ENCODE data around the gene DLG5.

Gene DLG5

DNA sequence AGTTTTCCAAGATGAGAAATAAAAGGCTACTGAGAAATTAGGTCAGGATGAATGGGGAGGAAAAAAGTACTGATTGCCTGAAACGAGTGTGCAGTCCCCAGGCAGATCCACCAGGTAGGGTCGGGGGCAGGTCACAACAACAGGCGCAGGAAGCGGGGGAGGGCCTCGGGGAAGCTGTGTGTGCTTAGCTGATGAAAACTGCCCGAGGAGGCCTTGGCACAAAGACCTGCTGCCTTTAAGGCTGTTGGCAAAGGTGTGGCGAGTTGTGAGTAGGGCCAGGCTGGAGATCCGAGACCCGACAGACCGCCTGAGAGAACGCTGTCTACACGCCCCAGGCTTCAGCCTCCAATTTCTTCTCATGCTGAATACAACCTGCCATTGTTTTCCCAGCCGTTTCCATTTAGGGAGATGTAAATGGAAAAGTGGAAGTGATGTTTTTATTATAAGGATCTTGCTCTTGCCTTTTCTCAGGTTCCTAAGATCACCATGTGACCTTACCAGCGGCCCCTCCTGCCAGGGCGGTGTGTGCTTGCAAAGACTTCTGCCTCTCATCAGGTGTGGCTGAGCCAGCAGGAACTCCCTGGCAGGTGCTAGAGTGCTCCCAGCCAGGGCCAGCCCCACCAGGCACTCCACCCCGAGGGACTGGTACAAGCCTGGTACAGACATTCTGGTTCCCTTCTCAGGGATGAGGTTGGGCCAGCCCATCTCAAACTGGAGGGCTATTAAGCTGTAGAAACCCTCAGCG, 60.8 kb downstream of the DLG5 start:
- DNase-seq: no peak

DNA sequence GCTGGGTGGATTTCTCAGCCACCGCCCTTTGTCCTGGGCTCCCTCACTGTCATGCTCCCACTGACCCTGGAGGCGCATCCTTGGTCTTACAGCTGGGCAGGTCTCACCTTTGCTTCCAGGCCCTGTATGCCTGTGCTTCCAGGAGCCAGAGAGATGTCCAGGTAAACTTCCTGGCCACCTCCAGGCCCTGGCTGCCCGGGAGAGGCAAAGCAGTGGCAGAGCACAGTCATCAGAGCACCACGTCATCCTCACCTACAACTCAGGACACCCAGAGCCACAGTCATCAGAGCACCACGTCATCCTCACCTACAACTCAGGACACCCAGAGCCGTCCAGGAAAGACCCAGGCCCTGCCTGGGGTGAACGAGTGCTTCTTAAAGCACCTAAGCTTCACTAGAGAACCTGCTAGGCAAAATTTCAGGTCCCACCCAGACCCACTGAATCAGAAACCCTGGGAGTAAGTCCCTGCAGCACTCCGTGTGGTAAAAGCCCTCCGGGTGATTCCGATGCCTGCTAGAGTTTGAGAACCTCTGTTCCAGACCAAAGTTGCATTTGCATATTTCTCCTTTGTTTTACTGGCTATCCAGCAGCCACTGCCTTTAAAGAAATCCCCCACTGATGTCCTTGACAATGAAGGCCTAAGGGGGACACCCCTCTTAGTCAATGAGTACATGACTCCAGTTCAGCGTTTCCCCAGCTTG, 62.3 kb downstream of the DLG5 start:
- no peak for DNase-seq

DNA sequence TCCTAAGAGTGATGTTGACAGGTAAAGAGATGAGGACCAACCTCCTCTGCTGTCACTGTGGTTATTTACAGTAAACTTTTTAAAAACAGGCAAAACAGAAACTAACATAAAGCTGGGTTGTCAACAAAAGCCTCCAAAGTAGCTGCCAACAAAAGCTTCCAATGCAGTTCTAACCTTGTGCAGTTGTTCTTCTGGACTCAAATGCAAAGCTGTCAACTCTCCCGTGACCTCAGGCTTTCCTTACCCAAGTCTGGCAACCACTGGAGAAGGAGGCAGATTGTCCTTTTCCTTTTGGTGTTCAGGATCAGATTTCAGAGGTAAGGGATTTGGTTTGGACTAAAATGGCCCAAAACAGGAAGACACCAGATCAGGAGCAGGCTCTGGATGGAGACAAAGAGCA, 63.1 kb downstream of the DLG5 start:
- DNase-seq: no peak

DNA sequence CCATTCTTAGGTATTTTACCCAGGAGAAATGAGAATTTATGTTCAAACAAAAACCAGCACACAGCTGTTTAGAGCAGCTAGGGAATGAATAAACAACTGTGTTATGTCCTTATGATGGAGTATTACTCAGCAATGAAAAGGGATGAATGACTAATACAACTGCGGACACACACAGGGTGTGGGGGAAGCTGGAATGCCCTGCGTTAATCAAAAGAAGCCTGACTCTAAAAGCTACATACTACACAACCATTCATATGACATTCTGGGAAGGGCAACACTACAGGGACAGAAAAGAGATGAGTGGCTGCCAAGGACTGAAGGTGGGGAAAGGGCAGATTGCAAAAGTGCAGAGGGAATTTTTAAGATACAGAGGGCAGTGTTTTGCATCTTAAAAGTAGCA, 64.0 kb downstream of the DLG5 start:
- DNase-seq: no peak

- DNase-seq: no peak
These were observed 65.2 kb downstream of the DLG5 start for GRCh38 chr10:77861366-77861765.

DNA sequence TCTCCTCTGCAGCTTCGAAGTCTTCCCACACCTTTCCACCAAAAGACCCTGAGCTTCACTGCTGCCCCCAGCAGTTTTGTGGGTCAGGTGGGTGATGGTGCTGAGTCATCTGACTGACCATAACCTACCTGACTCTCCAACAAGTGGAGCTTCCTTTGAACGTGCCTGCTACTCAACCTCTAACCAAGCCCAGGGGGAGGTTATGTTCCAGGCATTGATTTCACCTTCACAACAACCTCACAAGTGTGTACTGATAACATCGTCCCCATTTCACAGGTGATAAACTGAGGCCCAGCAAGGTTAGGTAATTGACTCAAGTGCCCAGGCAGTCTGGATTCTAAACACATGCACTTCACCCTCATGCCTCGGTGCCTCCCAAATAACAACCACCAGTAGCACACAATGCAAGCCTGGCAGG, 66.7 kb downstream of the DLG5 start:
- DNase-seq: no peak

DNA sequence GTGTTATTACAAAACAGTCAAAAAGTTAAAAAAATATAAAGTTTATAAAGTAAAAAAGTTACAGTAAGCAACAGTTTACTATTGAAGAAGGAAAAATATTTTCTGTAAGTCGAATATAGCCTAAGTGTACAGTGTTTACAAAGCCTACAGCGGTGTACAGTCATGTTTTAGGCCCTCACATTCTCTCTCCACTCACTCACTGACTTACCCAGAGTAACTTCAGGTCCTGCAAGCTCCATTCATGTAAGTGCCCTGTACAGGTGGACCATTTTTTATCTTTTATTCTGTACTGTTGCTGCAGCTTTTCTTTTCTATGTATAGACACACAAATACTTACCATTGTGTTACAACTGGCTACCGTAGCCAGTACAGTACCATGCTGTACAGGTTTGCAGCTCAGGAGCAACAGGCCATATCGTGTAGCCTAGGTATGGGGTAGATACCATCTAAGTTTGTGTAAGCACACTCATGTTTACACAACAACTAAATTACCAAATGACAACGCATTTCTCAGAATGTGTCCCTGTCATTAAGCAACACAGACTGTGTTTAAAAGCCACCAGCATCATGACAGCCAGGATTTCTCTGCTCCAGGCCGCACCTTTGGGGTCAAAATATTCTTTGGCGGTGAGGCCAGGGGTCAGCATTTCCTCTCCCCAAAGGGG, 67.2 kb downstream of the DLG5 start:
- no peak for DNase-seq

- no peak for DNase-seq
These were observed 69.3 kb downstream of the DLG5 start for GRCh38 chr10:77857272-77857671.

DNA sequence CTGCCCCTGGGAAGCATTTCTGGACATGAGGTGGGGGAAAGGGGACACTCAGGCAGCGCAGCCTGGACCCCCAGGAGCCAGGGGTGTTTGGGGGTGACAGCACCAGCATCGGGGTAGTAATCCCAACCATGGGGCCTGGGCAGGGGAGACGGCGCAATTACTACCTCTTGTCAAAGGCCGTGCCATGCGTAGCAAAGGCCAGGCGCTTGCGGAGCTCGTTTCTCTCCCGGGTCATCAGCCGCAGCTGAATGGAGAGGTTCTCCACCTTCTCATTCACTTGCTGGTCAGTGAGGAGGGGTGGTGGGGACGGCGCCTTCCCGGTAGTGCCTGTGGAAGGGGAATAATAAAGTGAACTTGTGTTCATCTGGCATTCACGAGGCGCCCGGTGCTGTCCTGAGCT, 70.0 kb downstream of the DLG5 start:
- DNase-seq: no peak

- no peak for DNase-seq
These were observed 71.0 kb downstream of the DLG5 start for GRCh38 chr10:77855404-77856155.

GRCh38 chr10:77854115-77854514, 72.4 kb downstream of the DLG5 start:
- no peak for DNase-seq

GRCh38 chr10:77853256-77853655, 73.3 kb downstream of the DLG5 start:
- no peak for DNase-seq

GRCh38 chr10:77850620-77851231, 75.8 kb downstream of the DLG5 start:
- no peak for DNase-seq

DNA sequence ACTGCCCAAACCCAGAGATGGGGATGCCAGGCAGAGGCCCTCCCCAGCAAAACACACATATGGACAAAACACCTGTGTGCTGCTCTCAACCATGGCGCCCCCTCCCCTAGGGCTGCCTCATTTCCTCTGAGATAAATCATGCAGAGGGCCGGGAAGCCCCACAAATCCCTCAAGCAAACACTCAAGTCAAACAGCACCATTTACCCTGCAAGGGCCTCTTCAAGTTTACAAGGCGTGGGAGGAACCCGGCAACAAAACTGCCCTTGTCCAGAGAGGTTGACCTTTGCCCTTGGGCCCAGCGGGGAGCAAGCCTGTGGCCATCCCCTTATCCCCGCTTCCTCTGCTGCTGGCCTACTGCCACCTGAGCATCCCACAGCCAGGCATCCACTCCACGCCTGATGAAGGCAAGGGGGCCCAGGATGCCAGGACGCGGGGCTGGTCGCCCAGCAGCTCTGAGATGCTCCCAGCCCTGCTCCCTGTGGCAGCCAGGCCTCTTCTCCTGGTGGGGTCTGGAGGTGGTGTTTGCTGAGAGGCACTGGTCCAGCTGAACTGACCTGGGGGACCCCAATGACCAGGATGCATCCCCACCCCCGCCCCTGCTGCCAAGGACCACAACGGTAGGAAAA, 77.4 kb downstream of the DLG5 start:
- no peak for DNase-seq

GRCh38 chr10:77846718-77847311, 79.7 kb downstream of the DLG5 start:
- no peak for DNase-seq

DNA sequence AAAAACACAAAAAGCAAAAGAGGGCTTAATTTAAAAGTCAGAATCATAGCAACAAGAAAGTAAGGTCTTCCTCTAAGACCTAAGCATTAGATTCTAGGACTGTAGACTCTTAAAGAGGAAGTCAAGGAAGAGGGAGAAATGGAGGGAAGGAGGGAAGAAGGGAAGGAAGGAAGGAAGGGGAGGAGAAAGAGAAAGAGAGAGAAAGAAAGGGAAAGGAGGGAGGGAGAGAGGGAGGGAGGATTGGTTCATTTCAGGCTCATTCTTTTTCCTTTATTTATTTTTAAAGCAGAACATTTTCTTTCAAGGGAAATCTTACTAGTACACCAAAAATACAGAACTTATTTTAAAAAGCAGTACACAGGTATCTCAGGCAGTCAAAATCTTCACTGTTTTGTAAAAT, 81.1 kb downstream of the DLG5 start:
- no peak for DNase-seq

GRCh38 chr10:77844713-77845445, 81.7 kb downstream of the DLG5 start:
- DNase-seq: no peak

- DNase-seq: no peak
These were observed 82.4 kb downstream of the DLG5 start for GRCh38 chr10:77844177-77844576.

GRCh38 chr10:77843264-77843663, 83.3 kb downstream of the DLG5 start:
- DNase-seq: no peak

DNA sequence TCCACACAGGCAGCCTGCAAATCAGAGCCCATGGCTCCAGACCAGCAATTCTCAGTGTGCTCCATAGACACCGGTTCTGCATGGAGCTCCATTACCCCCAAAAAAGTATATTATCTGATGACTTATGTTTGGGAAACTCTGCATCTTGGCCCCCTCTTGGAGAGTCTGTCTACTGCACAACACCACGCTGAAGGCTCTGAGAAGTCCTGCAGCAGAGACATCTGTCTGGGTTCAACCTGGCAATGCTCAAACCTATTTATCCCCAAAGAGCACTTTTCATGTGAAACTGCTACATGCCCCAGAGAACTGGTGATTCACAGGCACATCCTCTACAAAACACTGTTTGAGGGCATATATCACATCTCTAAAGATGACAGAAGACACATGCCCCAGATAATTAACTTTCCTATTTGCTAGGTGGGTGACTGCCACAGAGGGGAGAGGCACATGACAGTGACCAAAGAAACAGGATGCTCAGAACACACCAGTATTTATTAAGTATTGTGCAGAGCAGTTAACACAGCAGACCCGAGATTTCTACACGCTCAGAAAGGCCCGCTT, 83.8 kb downstream of the DLG5 start:
- no peak for DNase-seq
